ENCODE results near the gene PIP4K2C.

Gene PIP4K2C

DNA sequence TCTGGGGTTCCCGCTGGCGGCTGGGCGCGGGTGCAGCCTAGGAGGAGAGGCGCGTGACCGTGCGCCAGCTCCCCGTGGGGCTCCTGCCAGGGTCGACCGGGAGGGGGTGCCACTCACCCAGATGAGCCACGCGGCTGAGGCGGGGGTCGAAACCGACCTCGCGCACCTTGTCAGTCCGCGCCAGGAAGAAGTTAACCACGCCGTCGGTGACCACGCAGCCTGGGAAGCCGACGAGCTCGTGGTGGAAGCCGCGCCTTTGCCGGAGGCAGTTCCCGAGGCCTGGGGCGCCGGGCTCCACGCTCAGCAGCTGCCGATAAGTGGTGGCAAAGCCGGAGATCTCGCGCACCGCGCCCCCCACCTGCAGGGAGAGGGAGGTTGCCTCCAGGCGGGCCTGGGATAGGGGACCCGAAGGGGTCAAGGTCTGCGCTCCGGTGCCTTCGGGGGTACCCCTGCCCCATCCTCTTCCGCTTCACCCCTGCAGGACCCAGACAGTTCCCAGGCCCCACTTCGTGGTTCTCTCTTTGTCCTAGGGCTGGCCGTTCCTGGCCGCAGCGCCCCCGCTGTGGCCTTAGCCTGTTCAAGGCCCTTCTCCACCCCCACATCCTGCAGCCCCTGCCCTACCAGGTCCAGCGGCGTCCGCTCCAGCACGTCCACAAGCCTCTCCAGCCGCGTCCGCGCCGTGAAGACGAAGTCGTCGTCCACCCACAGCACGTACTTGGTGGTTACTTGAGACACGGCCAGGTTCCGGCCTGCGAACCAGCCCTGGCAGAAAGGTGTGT is 36.7 kb downstream of the PIP4K2C start:
- DNase-seq (ENCODE audit: low read depth), result no peak
- TF ChIP-seq, protein P1, sequence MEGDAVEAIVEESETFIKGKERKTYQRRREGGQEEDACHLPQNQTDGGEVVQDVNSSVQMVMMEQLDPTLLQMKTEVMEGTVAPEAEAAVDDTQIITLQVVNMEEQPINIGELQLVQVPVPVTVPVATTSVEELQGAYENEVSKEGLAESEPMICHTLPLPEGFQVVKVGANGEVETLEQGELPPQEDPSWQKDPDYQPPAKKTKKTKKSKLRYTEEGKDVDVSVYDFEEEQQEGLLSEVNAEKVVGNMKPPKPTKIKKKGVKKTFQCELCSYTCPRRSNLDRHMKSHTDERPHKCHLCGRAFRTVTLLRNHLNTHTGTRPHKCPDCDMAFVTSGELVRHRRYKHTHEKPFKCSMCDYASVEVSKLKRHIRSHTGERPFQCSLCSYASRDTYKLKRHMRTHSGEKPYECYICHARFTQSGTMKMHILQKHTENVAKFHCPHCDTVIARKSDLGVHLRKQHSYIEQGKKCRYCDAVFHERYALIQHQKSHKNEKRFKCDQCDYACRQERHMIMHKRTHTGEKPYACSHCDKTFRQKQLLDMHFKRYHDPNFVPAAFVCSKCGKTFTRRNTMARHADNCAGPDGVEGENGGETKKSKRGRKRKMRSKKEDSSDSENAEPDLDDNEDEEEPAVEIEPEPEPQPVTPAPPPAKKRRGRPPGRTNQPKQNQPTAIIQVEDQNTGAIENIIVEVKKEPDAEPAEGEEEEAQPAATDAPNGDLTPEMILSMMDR (IDR thresholded peaks at IDR 0.05; ENCODE audit: insufficient read depth, low read depth, low read length, missing control alignments), result no peak
- H3K4me3 ChIP-seq (ENCODE audit: low read depth, low read length), result no peak overlapping the region

DNA sequence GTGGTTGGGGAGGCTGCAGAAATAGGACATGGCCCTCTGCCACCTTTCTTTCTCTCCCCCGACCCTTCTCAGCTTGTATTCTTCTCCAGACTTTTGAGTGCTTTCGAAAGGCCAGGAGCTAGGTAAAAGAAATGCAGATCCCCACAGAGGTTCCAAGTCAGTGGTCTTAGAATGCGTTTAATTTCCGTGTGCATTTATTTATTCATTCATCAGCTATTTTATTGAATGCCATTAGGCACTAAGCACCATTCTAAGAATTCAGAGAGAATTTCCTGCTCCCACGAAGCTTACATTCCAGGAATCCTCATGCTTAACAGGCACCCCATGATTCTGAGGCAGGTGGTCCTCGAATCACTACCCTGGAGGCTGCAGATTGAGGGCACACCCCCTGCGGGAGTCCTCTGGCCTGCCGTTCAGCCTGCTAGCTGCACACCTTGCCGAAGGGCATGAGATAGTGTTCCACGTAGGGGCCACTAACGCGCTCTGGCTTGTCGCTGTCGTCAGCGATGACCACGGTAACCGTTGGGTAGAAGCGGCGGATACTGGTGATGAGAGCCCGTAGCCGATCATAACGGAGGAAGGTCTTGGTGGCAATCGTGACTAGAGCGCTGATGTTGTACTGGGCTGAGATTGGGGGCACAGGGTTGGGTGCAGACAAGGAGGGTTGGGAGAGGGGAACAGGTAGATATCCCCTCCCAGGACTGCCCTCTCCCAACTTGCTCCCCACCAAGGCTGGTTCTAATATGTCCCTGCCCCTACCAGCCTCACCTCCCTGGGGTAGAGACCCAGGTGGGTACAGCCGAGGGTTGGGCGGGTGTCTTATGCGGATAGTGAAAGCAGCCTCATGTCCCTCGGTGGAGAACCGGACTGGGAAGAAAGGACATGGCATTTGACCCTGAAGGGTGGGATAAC is 37.5 kb downstream of the PIP4K2C start:
- TF ChIP-seq, protein P1 (IDR thresholded peaks at IDR 0.05; ENCODE audit: insufficient read depth, low read depth, low read length, missing control alignments), result no peak
- DNase-seq (ENCODE audit: low read depth), result no peak

DNA sequence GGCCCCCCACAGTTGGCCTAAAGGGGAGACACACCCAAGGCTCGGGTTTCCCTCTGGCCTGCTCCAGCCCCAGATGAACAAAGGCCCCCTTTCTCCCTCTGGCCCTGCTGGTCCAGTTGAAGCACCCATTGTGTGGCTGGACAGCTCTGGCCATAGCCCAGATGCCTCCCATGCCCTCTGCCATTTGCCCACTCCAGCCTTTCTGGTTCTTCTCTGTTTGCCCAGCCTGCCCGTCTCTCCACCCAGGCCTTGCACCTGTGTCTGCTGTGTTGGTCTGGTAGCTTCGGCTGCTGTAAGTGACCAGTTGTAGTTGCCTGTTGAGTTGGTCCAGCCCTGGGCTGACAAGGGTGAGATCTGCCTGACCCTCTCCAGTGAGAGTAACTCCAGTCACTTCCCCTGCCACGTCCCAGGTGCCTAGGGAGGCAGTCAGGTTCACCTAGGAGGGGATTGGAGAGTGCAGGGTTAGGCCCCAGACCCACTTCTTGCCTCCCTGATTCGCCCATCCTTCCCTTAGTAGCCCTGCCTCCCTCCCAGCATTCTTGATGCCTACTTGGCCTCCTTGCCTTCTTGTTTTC is 39.0 kb downstream of the PIP4K2C start:
- DNase-seq (ENCODE audit: low read depth), result no peak
- TF ChIP-seq, protein P1 (IDR thresholded peaks at IDR 0.05; ENCODE audit: insufficient read depth, low read depth, low read length, missing control alignments), result no peak
- no peak overlapping the region for H3K4me3 ChIP-seq (ENCODE audit: low read depth, low read length)

More for the DNA sequence above, 37.5 kb downstream of the PIP4K2C start:
- H3K4me3 ChIP-seq (ENCODE audit: low read depth, low read length), result no peak overlapping the region

DNA sequence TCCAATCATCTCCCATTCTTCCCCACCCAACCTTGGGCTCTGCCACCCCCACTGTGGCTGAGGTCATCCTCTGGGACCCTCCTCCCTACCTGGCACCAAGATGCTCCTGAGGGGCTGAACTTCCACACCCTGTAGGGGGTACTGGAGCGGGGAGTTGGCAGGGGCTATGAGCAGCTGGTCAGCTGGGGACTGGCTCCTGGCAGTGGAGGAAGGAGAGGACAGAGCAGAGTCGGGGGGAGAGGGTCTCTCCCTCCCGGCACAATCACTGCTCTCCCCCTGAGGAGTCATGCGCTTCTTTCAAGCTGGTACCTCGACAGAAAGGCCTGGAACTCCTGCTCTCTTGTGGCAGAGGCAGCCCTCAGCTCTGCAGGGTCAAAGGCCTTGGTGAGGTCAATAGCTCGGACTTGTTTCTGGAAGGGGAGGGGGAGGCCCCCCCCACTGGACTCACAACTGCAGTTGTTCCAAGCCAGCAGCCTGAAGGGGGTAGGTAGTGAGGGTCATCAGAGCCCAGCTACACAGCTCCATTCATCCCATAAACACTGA is 40.0 kb downstream of the PIP4K2C start:
- no peak overlapping the region for H3K4me3 ChIP-seq (ENCODE audit: low read depth, low read length)
- DNase-seq (ENCODE audit: low read depth), result no peak
- TF ChIP-seq, protein P1 (IDR thresholded peaks at IDR 0.05; ENCODE audit: insufficient read depth, low read depth, low read length, missing control alignments), result no peak

DNA sequence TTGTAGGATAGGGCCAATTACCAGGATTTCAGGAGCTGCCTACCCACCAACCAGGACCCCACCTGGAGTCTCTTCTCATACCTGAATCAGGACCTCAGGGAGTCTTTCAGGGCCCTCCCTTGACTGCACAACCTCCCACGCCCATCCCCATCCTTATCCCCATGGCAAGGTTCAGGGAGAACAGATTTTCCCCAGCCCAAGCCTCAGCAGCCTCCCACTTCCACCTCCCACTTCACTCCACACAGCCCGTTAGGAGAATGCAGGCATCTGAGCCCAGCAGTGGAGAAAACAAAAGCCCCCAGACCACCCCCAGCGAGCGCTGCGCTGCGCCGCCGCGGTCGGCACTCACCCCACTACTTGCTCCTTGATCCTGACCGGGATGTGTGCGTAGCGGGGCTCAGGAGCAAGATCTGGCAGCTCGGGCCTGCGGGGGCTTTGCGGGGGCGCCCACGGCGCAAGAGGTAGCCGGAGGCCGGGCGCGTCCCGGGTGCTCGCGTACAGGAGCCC is 40.6 kb downstream of the PIP4K2C start:
- no peak for DNase-seq (ENCODE audit: low read depth)
- no peak overlapping the region for H3K4me3 ChIP-seq (ENCODE audit: low read depth, low read length)
- TF ChIP-seq, protein P1 (IDR thresholded peaks at IDR 0.05; ENCODE audit: insufficient read depth, low read depth, low read length, missing control alignments), result no peak
